ENCODE measurements around the gene BORCS6.

Gene BORCS6

DNA sequence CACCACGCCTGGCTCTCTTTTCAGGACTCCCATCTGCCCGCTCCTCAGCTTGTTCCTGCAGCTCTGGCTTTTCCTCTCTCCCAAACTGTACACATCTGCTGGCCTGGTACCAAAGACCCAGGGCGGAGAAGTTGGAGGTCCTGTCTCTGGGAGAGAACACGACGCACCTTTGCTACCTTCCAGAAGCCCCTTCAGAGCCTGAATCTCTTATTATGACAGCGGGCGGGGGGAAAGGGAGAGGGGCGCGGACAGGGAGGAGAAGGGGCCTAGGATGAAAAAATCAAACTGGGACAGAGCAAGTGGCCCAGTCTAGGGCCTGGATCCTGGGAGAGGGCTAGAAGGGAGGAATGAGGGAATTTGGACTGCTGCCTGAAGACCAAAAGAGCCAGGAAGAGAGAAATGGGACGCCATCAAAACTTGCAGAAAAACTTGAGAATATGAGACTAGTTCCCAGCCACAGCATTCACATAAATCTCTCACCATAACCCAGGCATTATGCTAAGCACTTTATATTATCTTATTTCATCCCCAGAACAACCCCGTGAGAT lies 35.3 kb downstream of the BORCS6 start:
- no peak for DNase-seq (ENCODE audit: low read depth)

DNA sequence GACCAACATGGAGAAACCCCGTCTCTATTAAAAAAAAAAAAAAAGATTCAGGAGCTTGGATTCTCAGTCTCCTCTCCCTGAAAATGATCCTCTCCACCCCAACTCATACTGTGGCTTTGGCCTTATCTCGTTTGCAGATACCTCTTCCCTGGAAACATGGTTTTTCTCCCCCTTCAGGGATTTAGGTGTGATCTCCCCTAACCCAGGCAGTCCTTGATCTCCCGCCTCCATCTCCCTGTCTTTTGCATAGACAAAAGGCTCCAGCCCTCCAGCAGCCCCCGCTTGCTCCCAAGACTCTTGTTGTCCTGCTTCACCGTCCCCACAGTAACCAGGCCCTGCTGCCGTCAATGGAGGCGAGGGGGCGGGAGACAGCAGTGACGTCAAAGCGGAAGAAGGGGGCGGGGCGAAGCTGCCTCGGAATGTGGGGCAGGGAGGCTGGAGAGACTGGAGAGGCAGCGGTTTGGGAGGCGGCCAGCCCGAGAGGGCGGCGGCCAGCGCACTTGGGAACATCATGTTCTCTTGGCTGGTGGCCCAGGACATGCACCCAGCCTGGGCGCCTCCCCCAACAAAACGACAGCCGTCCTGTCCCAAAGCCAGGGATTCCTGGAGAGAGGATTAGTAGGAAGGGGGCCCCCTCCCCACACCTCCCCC lies 35.9 kb downstream of the BORCS6 start:
- DNase-seq (ENCODE audit: low read depth), result peak; percentile 92

DNA sequence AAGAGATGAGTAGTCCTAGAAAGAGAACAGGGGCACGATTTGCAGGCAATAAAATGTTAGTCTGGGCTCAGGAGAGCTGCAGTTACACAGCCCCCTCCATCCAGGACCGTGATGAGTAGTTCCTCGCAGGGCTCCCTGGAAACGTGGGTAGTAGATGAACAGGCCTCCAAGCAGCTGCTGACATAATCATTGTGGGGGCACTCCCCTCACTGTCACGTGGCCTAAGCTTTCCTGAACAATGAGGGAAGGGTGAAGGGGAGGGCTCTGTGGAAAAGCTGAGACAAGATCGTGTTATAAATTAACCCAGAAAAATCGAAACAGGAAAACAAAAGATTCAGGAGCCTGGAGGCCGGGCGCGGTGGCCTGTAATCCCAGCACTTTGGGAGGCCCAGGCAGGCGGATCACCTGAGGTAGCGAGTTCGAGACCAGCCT lies 36.4 kb downstream of the BORCS6 start:
- no peak for DNase-seq (ENCODE audit: low read depth)

DNA sequence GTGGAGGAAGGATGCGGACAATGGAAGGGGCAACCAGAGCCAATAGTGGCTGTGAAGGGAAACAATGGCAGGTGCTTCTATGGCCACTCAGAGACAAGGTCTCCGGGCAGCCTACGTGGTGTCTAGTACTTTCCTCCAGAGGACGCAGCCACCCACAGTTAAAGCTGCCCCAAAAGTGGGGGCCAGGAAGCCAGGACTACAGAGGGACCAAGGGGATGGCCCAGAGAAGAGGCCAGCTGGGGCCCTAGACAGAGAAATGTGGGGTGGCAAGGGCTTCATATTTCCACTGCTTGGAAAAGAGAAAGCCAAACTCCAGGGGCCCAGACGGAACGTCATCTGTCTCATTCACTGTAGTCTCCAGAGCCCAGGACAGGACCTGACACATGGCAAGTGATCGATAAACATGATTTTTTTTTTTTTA lies 36.9 kb downstream of the BORCS6 start:
- DNase-seq (ENCODE audit: low read depth), result no peak

DNA sequence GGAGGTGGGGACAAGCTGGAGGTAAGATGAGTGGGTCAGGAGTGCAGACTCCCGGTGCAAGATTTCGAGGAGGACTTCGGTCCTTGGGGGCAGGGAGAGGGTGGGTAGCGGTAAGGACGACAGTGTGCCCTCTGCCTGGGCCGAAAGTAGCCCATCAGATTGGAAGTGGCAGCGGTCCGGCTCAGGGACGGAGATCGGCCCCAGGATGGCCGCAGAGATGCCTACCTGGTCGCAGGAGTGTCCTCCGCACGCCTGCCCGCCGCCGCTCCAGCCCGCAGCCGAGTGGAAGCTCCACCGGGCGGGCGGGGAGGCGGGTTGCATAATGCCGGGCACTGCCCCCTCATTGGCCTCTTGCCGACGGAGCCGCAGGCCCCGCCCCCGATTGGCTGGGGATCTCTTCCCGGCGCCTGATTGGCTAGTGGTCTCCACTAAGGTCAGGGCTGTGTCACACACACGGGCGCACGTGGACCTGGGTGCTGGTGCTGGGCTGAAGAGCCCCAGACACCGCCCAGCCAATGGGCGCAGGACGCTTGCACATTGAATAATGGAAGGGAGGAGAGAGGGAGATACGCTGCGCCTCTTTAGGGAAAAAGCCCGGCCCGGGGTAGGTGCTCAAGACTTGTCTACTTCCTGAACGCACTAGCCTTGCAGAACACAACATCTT lies 37.7 kb downstream of the BORCS6 start, which contains the start of gene PER1:
PER1 (minus strand) TSS at position 293 of the 664 bp plus-strand sequence. CDS start 1,698 bp downstream, outside the sequence.
- peak; percentile 78 for DNase-seq (ENCODE audit: low read depth)

DNA sequence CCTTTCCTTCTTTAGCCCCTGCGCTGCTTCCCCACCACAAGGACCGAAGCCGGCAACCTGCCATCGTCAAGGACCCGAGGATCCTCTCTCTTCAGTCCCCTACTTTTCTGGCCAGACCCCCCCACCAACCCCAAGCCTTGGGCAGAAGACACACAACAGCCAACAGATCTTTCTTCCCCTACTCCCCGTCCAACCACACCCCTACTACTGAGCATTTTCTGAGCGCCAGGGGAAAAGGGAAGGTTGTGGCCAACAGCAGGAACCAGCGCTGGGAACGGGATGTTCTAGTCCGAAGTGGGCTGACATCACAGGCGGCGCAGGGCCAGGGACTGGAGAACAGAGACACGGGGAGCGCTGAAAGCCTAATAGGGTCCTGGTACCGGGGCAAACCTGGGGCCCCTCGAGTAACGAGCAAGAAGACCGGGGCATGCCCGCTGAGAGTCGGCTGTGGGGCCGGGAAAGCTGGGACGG lies 38.3 kb downstream of the BORCS6 start:
- no peak for DNase-seq (ENCODE audit: low read depth)

DNA sequence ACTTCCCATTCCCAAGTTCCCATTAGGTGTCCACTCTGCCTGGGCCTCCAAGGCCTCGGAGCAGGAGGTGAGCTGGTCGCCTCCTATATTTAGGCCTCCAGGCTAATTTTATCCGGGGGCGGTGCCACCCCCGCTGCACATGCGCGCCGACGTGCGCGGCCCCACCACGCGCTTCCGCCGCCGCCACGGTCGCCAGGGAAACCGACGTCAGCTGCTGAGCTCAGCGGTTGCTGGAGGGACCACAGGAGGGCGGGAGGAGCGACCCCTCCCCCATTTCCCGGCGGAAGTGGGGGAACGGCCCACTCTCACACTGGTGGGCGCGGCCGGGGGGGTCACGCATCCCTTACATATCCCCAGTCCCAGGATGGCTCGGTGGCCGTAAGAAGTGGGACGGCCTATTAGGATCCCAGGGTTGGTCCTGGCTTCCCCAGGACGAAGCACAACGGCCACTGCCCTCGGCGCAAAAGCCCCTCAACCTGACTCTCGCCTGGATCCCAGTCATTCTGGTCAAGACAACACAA lies 38.8 kb downstream of the BORCS6 start:
- DNase-seq (ENCODE audit: low read depth), result peak; percentile 86

DNA sequence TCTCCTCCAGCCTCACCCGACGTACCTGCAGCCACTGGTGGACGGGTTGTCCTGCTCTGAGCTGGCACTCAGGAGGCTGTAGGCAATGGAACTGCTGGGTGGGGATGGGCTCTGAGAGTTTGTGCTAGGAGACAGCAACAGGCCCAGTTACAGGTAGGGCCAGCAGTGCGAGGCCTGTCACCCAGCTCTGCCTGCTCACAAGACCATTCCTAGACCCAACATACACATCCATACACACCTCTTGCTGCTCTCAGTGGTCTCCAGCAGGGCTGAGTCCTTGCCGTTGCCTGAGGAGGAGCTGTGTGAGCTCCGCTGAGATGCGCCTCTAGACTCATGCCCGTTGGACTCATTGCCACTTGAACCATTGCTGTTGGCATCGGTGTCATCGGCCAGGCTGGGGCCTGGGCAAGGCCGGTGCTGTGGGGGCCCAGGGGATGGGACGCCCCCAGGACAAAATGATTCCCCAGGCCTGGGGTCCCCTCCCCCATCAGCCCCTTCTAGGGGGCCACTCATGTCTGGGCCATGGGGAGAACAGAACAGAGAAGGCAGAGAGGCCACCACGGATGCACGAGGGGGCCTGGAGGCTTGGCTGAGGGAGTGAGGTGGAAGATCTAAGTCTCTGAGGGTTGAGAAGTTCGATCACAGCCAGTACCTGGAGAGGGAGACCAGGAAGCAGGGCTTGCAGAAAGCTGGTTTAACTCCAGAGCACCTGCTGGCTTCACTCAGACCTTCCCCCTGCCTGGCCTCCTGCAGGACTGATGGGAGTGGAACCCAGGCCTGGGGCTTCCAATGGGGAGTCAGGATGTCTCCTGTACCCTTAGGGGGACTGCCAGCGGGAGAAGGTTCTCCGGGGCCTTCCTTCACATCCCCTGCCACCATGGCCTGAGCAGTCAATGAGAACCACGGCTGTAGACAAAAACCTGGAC lies 39.5 kb downstream of the BORCS6 start:
- no peak for DNase-seq (ENCODE audit: low read depth)

DNA sequence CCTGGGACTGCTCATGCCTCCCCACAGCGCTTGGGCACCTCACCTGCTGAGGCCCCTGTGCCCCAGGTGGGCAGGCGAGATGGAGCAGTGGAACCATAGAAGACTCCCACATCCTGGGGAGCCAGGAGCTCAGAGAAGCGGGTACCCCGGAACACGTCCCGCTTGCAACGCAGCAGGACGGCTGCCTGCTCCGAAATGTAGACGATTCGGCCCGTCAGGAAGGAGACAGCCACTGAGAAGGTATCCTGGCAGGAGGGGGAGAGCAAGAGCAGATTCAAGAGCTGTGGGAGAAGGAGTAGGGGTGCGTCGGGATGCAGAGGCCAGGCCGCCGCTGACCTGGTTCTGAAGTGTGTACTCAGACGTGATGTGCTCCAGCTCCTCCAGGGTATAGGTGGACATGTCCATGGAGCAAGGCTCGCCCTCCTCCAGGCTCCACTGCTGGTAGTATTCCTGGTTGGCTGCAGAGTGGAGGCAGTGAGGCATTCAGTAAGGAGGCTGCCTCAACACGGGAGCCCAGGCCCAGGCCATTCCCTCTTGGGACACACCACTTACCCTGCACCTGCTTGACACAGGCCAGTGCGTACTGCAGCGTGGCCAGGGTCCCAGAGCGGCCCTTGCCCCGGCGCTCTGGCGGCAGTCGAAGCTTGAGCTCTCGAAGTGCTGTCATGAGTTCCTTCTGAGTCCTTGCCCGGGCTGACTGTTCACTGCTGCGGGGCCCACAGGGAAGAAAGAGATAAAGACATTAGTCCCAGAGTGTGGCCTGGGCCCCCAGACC lies 40.4 kb downstream of the BORCS6 start:
- DNase-seq (ENCODE audit: low read depth), result no peak

DNA sequence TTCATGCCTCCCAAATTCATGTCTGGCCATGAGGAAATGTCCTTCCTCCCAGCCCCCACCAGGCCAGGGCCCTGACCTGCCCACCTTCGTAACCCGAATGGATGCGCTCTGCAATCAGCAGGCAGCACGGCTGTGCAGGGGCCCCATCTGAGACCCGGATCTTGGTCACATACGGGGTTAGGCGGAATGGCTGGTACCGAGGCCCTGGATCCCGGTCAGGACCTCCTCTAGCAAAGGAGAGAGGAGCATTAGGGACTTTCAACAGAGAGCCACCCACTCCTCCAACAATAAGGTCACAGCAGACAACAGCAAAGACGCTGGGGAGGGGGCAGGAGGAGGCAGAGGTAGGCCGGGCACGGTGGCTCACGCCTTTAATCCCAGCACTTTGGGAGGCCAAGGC lies 41.4 kb downstream of the BORCS6 start:
- no peak for DNase-seq (ENCODE audit: low read depth)

DNA sequence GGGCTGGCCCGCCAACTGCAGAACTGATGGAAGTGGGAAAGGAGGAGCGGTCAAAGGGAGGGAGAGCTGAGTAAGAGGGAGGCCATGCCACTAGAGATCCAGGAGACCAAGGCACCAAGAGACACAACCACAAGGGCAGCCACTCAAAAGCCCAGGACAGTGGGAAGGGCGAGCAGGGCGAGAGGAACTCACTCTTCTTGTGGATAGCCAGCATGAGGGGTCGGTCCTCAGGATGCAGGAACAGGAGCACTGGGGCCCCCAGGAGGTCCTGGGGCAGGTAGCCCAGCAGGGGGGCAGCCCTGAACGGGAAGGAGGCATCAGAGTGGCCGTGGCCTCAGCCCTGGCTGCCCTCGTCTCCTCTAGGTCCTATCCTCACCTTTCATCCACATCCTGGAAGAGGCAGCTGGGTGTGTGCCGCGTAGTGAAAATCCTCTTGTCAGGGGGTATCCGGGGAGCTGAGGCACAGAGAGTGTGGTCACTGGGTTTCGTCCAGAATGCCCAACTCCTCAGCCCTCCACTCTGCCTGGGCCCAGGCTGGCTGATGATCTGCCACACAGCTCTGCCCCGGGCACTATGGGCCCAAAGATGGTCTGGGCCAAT lies 42.1 kb downstream of the BORCS6 start:
- no peak for DNase-seq (ENCODE audit: low read depth)

DNA sequence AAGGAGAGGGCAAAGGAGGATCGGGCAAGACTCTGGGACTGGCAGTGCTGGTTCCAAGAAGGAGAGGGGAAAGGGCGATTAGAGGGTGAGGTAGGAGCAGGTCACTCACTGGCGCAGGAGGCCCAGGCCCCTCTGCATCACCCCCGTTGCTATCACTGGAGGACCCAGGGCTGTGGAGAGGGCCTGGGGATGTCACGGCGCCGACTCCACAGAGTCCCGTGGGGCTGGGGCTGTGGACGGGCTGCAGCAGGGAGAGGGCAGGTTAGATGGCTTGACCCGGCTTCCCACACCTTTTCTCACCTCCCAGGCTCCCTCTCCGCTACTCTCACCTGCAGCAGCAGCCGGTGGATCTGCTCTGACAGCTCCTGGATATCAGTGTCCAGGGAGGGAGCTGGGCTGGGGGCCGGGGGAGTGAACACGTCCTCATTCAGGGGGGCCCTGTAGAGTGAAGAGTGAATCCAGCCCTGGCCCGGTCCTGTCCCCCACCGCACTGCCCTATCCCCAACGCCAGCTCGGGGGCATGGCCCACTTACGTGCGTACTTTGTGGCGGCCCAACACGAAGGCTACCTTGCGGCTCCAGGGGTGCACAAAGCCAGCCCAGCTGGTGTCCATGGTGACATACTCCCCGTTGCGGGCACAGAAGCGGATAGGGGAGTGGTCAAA lies 42.7 kb downstream of the BORCS6 start:
- no peak for DNase-seq (ENCODE audit: low read depth)

DNA sequence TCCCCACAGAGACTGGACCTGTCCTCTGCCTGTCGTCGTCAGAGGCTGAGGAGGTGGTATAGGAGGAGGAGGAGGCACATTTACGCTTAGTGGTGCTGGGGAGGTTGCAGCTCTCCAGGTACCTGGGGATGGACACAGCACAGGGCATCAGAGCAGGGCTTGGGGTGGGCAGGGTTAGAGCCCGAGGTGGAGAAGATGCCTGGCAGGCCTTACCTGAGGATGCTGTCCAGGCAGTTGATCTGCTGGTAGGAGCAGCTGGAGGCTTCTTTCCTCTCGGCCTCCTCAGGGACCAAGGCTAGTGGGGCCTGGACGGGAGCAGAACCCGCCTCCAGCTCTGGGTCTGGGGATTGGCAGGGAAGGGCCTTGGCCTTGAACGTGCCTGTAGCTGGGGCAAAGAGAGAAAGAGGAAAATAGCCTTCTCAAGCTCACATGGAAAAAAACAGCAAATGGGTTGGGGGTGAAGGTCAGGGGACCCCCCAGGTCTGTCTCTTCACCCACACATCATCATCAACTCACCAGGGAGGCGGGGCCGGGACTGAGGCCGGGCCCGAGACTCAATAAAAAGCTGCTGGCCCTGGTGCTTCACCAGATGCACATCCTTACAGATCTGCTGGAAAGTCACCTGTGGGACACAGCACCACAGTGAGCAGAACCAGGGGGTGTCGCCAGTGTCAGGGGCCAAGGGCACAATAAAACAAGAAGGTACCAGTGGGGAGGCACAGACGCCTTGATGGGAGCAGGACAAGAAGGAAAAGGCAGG lies 43.4 kb downstream of the BORCS6 start:
- DNase-seq (ENCODE audit: low read depth), result no peak

DNA sequence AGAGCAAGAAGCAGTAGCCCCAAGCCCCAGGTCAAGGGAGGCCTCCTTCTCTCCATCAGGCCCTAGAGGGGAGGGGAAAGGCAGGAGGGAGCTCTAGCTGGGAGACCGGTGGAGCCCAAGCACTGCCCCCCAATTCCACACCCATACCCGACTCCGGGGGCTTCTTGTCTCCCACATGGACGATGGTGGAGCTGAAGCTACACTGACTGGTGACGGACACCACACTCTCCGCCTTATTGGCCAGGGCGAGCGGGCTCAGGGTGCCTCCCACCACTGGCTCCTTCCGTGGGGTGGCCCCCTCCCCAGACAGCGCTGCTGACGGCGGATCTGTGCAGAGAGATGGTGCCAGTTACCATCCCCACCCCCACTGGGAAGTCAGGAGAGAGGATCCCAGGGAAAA lies 44.2 kb downstream of the BORCS6 start:
- DNase-seq (ENCODE audit: low read depth), result no peak

DNA sequence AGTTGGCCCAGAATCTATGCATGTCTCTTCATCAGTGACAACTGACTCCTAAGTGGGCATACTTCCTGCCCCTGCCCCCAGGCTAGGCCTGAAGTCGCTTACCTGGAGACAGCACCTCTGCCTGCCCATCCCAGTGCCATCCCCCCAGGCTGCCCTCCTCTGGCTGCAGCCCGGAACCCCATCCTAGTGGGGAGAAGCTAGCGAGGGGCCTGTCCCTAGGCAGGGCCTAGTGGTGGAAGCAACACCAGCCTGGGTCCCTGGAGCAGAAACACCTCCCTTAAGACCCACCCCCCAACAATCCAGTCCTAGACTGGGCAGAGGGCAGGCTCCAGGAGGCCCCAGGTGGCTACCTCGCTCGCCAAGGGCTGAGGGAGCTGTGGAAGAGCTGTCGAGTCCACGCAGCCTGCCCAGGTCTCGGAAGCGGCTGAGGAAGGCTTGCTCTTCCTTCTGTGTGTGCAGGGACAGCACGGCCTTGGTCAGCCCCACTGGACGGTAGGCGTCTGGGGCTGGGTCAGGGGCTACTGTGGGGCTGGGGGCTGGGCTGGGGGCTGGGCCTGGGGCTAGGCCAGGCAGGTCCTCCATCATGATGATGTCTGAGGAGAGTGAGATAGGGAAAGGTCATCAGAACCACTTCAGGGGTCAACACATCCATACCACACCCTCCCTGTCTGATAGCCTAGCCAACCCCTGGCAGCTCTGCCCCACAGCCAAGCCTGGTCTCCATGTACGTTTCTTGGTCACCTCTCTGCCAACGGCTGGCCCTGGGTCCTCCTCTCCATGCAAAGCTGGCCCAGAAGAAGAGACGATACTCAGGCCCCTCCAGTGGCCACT lies 45.4 kb downstream of the BORCS6 start:
- no peak for DNase-seq (ENCODE audit: low read depth)

DNA sequence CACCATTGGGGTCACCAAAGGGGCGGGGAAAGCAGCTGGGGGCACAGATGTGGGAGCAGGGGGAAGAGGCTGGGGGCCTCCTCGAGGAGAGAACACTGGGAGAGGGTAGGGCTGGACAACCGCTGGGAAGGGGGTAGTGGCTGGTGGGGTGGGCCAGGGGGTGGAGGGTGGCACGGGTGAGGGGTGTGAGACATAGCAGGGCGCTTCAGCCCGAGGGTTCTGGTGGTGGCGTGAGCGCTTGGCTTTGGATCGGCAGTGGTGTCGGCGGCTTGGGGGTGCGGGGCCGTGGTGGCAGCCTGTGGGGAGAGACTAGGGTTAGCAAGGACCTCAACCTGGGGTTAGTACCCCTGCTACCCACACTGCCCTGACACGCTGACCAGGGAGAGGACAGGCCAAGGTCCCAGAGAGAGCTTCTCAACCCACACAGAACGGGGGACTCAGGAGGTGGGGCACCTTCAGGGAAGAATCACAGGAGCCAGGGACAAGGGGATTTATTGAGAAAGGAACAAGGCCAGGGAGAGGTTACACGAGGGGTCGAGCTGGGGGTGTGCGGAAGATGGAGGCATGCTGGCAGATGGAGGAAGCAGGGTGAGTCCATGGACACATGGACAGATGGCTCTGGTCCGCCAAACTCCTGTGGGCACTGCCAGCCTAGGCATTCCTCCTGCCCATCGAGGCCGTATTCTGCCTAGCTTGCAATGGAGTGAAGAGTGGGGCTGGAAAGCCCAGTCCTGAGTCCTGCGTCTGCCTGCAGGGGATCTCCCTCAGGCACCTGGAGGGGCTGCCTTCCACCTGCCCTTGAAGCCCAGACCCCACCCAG lies 46.2 kb downstream of the BORCS6 start:
- no peak for DNase-seq (ENCODE audit: low read depth)

DNA sequence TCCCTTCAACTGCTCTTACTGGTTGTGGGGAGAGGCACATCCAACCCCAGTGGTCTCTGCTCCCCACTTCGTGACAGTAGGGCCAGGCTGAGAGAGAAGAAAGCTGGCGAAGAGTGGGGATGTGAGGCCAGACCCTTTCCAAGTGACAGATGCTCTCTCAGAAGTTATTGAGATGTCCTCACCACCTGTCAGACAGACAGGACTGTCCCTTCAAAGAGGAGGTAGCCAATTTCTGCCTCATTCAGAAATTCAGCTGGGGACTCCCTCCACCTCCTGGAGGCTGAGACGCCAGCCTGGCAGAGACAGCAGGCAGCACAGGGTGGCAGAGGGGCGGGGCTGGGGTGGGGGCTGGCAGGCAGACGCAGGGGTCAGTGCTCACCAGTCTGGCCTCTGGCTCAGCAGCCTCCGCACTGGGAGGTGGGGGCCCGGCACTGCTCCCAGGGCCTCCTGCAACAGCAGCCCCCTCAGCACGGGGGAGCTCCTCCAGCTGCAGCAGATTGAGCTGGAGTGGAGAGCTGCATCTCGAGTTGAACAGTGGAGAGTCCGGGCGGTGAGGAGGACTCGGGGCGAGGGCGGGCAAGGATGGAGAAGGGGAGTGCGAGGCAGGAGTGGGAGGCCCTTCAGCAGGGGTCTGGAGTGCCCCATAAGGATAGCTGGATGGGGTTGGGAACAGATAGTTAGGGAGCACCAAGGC lies 46.9 kb downstream of the BORCS6 start:
- DNase-seq (ENCODE audit: low read depth), result no peak

All from T follicular helper cell (primary cell).